ENCODE measurements around the gene CASZ1. TPM values are rescaled to one million over a fixed set of nuclear protein-coding genes. Genes with fewer than 3 reads are reported as not detected.

CASZ1 gene
- total and polyA plus RNA-seq, 9 of the 15 experiments (the other 6 are each of a cell fraction or from before 2014, with no cell fraction given) = 0.01 to 4.0 (median 0.76) TPM; not detected in 1

DNA sequence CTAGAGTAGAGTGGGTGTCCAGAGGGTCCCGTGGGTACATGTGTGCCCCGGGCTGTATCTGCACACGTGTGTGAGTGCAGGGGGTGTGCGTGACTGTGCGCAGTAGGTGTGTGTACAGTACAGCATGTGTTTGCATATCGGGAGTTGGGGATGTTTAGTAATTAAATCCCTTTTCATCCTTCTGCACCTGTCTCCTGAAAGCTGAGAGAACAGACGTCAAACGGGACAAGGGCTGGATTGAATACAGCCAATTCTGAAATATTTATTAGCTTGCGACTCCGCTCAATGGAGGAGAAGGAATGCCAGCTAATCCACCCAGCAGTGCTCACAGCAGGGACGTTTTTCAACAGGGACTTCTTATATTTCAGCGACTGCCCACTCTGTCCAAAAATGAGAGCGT is 44.7 kb upstream of the CASZ1 start (continued):
- TF ChIP-seq, protein P1, sequence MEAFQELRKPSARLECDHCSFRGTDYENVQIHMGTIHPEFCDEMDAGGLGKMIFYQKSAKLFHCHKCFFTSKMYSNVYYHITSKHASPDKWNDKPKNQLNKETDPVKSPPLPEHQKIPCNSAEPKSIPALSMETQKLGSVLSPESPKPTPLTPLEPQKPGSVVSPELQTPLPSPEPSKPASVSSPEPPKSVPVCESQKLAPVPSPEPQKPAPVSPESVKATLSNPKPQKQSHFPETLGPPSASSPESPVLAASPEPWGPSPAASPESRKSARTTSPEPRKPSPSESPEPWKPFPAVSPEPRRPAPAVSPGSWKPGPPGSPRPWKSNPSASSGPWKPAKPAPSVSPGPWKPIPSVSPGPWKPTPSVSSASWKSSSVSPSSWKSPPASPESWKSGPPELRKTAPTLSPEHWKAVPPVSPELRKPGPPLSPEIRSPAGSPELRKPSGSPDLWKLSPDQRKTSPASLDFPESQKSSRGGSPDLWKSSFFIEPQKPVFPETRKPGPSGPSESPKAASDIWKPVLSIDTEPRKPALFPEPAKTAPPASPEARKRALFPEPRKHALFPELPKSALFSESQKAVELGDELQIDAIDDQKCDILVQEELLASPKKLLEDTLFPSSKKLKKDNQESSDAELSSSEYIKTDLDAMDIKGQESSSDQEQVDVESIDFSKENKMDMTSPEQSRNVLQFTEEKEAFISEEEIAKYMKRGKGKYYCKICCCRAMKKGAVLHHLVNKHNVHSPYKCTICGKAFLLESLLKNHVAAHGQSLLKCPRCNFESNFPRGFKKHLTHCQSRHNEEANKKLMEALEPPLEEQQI (IDR thresholded peaks at IDR 0.05) = no peak
- TF ChIP-seq PHF8 (IDR thresholded peaks at IDR 0.05; ENCODE audit: borderline replicate concordance, low read length) = no peak
- TF ChIP-seq TBL1XR1 (IDR thresholded peaks at IDR 0.05; ENCODE audit: low read length in 2 of 2) = no peak
- TF ChIP-seq, protein P2, sequence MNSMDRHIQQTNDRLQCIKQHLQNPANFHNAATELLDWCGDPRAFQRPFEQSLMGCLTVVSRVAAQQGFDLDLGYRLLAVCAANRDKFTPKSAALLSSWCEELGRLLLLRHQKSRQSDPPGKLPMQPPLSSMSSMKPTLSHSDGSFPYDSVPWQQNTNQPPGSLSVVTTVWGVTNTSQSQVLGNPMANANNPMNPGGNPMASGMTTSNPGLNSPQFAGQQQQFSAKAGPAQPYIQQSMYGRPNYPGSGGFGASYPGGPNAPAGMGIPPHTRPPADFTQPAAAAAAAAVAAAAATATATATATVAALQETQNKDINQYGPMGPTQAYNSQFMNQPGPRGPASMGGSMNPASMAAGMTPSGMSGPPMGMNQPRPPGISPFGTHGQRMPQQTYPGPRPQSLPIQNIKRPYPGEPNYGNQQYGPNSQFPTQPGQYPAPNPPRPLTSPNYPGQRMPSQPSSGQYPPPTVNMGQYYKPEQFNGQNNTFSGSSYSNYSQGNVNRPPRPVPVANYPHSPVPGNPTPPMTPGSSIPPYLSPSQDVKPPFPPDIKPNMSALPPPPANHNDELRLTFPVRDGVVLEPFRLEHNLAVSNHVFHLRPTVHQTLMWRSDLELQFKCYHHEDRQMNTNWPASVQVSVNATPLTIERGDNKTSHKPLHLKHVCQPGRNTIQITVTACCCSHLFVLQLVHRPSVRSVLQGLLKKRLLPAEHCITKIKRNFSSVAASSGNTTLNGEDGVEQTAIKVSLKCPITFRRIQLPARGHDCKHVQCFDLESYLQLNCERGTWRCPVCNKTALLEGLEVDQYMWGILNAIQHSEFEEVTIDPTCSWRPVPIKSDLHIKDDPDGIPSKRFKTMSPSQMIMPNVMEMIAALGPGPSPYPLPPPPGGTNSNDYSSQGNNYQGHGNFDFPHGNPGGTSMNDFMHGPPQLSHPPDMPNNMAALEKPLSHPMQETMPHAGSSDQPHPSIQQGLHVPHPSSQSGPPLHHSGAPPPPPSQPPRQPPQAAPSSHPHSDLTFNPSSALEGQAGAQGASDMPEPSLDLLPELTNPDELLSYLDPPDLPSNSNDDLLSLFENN (IDR thresholded peaks at IDR 0.05; ENCODE audit: low read depth in 2 of 2, low read length in 2 of 2) = no peak
- TF ChIP-seq ZC3H11A (IDR thresholded peaks at IDR 0.05; ENCODE audit: low read depth, low read length) = no peak
